Smooth muscle cell (in vitro differentiated cells): ENCODE results near the gene CBARP. TPM values are rescaled to one million over a fixed set of nuclear protein-coding genes. Genes with fewer than 3 reads are reported as not detected.

ENCODE experiments used
- DNase-seq: peaks from one replicate; lab custom pipeline; 2025; ENCODE audit not compliant: unreplicated experiment; lab: John Stamatoyannopoulos, UW
- H2AFZ ChIP-seq: fragments of 200-600 bp; sonication (generic); 2 replicates; pipeline ENCODE4 v1.6.0; 2016; ENCODE audit warnings: antibody characterized with exemption, low read depth, mild to moderate bottlenecking
- H3F3A ChIP-seq: fragments of 200-600 bp; sonication (generic); 2 replicates; pipeline ENCODE4 v1.6.0; 2017; ENCODE audit warnings: antibody characterized with exemption, low read depth
- H3K27ac ChIP-seq: fragments of 200-600 bp; sonication (generic); 2 replicates; pipeline ENCODE4 v1.5.1; 2016; ENCODE audit warnings: low read depth, mild to moderate bottlenecking
- H3K27me3 ChIP-seq: fragments of 200-600 bp; sonication (generic); 2 replicates; pipeline ENCODE4 v1.6.1; 2016; ENCODE audit warnings: low read depth, mild to moderate bottlenecking
- H3K36me3 ChIP-seq: fragments of 200-600 bp; sonication (generic); 2 replicates; pipeline ENCODE4 v1.5.1; 2016; ENCODE audit warnings: low read depth
- H3K4me1 ChIP-seq: fragments of 200-600 bp; sonication (generic); 2 replicates; pipeline ENCODE4 v1.5.1; 2016; ENCODE audit warnings: low read depth
- H3K4me2 ChIP-seq: fragments of 200-600 bp; sonication (generic); 2 replicates; pipeline ENCODE4 v1.6.0; 2016; ENCODE audit warnings: mild to moderate bottlenecking
- H3K4me3 ChIP-seq: fragments of 200-600 bp; sonication (generic); 2 replicates; pipeline ENCODE4 v1.5.1; 2016; ENCODE audit warnings: mild to moderate bottlenecking
- H3K79me2 ChIP-seq: fragments of 200-600 bp; sonication (generic); 2 replicates; pipeline ENCODE4 v1.6.0; 2016; ENCODE audit warnings: low read depth, mild to moderate bottlenecking
- H3K9ac ChIP-seq: fragments of 200-600 bp; sonication (generic); 2 replicates; pipeline ENCODE4 v1.6.0; 2016; ENCODE audit warnings: low read depth
- H3K9me3 ChIP-seq: fragments of 200-600 bp; sonication (generic); replicated peaks from 2 replicates; pipeline ENCODE4 v1.5.1; 2016; ENCODE audit warnings: low read depth
- H4K20me1 ChIP-seq: fragments of 200-600 bp; sonication (generic); 2 replicates; pipeline ENCODE4 v1.6.0; 2016; ENCODE audit warnings: low read depth
- WGBS: methylation state at CpG from one replicate; pipeline ENCODE4 v1.1.7; 2016; ENCODE audit warnings: low lambda C conversion rate; 5-methylcytosine and 5-hydroxymethylcytosine counted together
- polyA plus RNA-seq: library from polyadenylated mRNA; unstranded; fragments of >200 nt; fragmentation: Nextera tagmentation; extraction: Ambion mirVana; gene quantifications from 2 replicates; pipeline ENCODE4 v1.2.1, GENCODE V29; 2016
- total RNA-seq: library from RNA; depleted of rRNA; stranded (reverse); fragments of >200 nt; gene quantifications from 2 replicates; pipeline ENCODE4 v1.2.3, GENCODE V29; 2014
- TF ChIP-seq, protein P1 (sequence below): fragments of 200-600 bp; sonication (generic); IDR thresholded peaks from 2 replicates; pipeline ENCODE4 v1.5.1; 2017; ENCODE audit warnings: borderline replicate concordance, mild to moderate bottlenecking, antibody characterized with exemption; ENCODE audit not compliant: insufficient read depth, poor library complexity, severe bottlenecking

CBARP gene
- total and polyA plus RNA-seq, 2 experiments from 2014 or later: 2.7 to 10.5 TPM

DNA sequence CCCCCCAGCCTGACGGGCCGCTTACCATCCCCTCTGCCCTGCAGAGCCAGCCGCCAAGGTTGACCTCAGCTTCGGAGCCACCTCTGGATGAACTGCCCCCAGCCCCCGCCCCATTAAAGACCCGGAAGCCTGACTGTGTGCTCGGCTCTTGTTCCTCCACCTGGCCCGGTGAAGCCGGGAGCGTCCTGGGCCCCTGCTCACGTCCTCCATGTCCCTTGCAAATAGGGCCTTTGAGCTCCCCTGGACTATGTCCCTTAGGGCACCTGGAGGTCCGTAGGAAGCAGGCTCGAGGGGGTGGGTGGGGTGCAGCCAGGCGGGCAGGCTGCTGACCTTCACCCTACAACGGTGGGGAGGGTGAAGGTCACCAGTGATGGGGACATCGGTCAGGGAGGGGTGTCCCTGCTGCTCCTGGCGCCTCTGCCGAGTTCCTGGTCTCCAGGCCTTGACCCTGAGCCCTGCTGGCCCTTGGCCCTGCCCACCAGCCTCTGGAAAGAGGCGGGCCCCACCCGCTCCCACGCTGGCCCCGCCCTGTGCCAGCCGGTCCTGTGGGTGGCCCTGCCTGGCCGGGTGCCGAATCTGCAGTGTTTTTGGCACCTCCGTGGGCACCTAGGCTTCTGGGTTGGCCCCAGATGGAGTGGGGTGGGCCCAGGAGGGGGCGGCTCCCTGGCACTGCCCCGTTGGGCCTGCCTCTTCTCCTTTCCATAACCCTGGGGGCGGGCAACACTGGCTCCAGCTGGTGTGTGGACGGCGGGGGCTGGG is 7.1 kb upstream of the CBARP start:
- peaks cover 16% of the 10 kb centered on the region for H4K20me1 ChIP-seq
- no peaks in the 10 kb centered on the region for H3K9me3 ChIP-seq
- peak overlapping the region; percentile 24 for H3K27ac ChIP-seq
- peaks cover 10% of the 10 kb centered on the region for H3F3A ChIP-seq
- H2AFZ ChIP-seq: no peak overlapping the region
- H3K4me2 ChIP-seq: peak overlapping the region; percentile 62
- TF ChIP-seq, protein P1, sequence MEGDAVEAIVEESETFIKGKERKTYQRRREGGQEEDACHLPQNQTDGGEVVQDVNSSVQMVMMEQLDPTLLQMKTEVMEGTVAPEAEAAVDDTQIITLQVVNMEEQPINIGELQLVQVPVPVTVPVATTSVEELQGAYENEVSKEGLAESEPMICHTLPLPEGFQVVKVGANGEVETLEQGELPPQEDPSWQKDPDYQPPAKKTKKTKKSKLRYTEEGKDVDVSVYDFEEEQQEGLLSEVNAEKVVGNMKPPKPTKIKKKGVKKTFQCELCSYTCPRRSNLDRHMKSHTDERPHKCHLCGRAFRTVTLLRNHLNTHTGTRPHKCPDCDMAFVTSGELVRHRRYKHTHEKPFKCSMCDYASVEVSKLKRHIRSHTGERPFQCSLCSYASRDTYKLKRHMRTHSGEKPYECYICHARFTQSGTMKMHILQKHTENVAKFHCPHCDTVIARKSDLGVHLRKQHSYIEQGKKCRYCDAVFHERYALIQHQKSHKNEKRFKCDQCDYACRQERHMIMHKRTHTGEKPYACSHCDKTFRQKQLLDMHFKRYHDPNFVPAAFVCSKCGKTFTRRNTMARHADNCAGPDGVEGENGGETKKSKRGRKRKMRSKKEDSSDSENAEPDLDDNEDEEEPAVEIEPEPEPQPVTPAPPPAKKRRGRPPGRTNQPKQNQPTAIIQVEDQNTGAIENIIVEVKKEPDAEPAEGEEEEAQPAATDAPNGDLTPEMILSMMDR: no peak
- H3K4me3 ChIP-seq: no peak overlapping the region
- WGBS: 77% methylated on average over 27 of the region's 31 CpGs
- H3K79me2 ChIP-seq: peaks cover 23% of the 10 kb centered on the region
- H3K36me3 ChIP-seq: no peaks in the 10 kb centered on the region
- H3K27me3 ChIP-seq: no peaks in the 10 kb centered on the region
- H3K9ac ChIP-seq: no peak overlapping the region
- H3K4me1 ChIP-seq: peaks cover 6% of the 10 kb centered on the region
- DNase-seq: no peak

DNA sequence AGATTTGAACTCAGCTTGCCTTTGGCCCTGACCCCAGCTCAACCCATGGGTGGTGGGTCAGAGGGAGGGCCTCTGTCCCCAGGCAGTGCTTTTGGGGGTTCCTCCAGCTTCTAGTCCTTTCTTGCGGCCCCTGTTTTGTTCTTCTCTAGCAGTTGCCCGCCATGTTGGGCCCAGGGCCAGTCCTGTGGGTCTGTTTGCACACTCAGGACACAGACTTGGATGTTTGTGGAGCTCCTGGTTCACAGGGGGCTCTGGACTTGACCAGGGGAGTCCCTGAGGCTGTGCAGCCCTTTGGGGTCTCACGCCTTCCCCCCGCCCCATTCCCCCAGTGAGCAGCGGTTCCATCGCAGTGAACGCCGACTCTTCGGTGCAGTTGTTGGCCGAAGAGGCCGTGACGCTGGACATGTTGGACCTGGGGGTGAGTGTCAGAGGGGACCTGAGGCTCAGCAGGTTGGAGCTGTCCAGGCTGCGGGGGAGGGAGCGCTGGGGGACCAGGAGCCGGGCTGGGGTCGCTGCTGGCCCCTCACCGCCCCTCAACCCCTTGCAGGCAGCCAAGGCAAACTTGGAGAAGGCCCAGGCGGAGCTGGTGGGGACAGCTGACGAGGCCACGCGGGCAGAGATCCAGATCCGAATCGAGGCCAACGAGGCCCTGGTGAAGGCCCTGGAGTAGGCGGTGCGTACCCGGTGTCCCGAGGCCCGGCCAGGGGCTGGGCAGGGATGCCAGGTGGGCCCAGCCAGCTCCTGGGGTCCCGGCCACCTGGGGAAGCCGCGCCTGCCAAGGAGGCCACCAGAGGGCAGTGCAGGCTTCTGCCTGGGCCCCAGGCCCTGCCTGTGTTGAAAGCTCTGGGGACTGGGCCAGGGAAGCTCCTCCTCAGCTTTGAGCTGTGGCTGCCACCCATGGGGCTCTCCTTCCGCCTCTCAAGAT is 6.2 kb upstream of the CBARP start:
- peaks cover 18% of the 10 kb centered on the region for H3F3A ChIP-seq
- H2AFZ ChIP-seq: no peak overlapping the region
- H3K4me2 ChIP-seq: peak overlapping the region; percentile 62
- H3K27me3 ChIP-seq: no peaks in the 10 kb centered on the region
- peaks cover 11% of the 10 kb centered on the region for H3K4me1 ChIP-seq
- TF ChIP-seq, protein P1: peak; percentile 86
- peaks cover 21% of the 10 kb centered on the region for H3K79me2 ChIP-seq
- WGBS: 64% methylated on average over 25 of the region's 33 CpGs
- H3K36me3 ChIP-seq: no peaks in the 10 kb centered on the region
- no peaks in the 10 kb centered on the region for H3K9me3 ChIP-seq
- no peak overlapping the region for H3K4me3 ChIP-seq
- H3K27ac ChIP-seq: peak overlapping the region; percentile 24
- peak; percentile 47 for DNase-seq
- peaks cover 13% of the 10 kb centered on the region for H4K20me1 ChIP-seq
- H3K9ac ChIP-seq: no peak overlapping the region

DNA sequence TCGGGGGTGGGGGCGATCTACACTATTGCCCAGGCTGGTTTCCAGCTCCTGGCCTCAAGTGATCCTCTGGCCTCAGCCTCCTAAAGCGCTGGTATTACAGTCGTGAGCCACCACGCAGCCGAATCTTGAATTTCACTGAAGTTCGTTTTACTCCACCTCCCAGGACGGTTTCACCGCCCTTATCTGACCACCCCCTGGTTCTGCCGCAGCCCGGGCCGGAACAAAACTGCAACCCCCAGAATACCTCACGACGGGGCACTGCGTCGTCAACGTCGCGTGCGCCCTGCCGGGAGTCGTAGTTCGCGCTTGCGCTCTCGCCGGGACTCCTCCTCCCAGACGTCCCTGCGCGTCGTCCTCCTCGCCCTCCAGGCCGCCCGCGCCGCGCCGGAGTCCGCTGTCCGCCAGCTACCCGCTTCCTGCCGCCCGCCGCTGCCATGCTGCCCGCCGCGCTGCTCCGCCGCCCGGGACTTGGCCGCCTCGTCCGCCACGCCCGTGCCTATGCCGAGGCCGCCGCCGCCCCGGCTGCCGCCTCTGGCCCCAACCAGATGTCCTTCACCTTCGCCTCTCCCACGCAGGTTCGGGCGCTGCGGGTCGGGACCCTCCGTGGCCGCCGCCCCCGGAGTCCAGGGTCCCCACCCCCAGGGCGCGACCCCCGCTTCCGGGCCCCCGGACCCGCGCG is 3.8 kb upstream of the CBARP start, which contains the start of gene ATP5F1D:
Gene ATP5F1D, plus strand, starts transcription at position 335 of the 679 bp plus-strand sequence. Its CDS starts 100 bp downstream, at position 435.
- Histone ChIP-seq H3K27ac (peak within 1 kb of the TSS; percentile 36), H3K4me3 (peak within 1 kb of the TSS; percentile 75), H3K36me3 (no peaks in the 10 kb centered on the region), H4K20me1 (peaks cover 13% of the 10 kb centered on the region), H3K9ac (peak within 1 kb of the TSS; percentile 85), H3K27me3 (no peaks in the 10 kb centered on the region), H3K79me2 (peaks cover 21% of the 10 kb centered on the region), H3K4me2 (peak within 1 kb of the TSS; percentile 94), H3K9me3 (no peaks in the 10 kb centered on the region), H2AFZ (peak within 1 kb of the TSS; percentile 79), H3K4me1 (peaks cover 11% of the 10 kb centered on the region), H3F3A (peaks cover 19% of the 10 kb centered on the region)
- WGBS: 2% methylated on average over 60 of the region's 79 CpGs
- DNase-seq: peak; percentile 72
- TF ChIP-seq, protein P1: no peak
